HS-27A (cell line): ENCODE measurements around the gene GRIK1.
"Not testable (repeated sequence)": the region's sequence is repeated elsewhere in the genome, so short reads cannot be mapped to it uniquely, and the experiment has no call there.

ENCODE experiments used
- DNase-seq: peaks from one replicate; pipeline ENCODE4 v3.0.0-alpha.2; 2012; ENCODE audit warnings: low read depth, missing footprints

Gene GRIK1

GRCh38 chr21:29939924-29940275 lies at the start of gene GRIK1:
GRIK1 (minus strand) TSS chr21:29939996.
- no peak for DNase-seq

DNA sequence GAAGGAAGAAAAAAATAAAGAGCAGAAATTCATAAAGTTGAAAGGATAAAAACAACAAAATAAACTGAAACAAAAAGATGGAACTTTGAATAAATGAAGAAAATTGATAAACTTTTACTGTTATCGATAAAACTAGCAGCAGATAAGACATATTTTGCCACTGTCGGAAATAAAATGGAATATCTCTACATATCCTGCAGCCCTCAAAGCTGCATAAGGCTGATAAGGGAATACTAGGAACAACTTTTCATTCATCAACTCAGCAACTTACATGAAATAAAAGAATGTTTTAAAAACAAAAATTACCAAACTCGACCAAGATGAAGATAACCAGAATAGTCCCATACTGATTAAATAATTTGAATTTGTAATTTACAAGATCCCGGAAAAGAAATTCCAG lies 48.0 kb upstream of the GRIK1 start:
- no peak for DNase-seq

DNA sequence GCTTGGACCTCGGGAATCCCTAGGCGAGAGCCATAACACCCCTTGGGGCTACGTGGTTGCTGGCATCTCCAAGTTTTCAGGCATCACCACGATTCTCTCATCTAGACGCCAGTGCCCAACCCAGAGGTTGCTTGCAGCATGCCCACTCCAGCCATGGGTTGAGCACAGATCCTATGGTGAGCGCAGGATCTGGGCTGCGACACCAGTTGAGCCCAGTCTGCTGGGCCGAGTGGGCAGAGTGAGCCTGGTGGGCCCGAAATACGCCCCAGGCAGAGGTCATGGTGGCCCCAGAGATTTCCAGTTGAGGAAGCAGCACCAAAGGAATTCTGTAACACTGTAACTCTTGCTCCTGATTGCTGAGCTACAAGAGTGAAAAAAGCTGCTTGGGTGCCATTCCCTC lies 46.1 kb upstream of the GRIK1 start:
- no peak for DNase-seq

- no peak for DNase-seq
Observed at GRCh38 chr21:29979043-29979442, 39.2 kb upstream of the GRIK1 start.

DNA sequence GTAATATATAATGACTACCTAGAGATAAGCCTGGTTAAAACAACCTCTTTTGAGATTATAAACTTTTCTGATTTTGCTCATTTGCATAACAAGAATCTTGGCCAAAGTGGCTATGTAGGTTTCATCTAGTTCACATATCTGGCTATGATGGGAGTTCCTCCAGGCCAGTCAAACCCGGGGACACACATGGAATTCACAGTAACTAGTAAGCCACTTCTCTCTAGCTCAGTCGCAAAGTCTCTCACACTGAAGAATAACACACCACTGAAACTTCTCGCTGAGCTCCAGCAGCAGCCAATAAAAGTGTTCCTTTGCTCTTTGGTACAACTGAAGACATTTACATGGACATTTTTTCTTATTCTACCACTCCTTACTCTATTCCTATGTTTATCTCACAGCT lies 36.0 kb upstream of the GRIK1 start:
- no peak for DNase-seq

DNA sequence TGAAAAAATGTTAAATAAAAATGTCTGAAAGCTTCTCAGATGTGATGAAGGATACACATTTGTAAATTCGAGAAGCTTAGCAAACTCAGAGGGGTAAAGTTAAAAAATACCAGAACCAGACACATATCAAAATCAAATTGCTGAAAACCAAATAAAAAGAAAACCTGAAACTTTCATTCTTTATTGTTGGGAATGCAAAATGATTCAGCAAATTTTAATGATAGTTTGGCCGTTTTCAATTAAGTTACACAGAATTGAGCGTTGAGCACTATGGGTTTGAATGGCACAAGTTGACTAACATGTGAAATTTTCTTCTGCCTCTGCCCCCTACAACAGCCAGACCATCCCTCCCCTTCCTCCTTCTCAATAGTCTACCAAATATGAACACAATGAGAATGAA lies 33.5 kb upstream of the GRIK1 start:
- DNase-seq, result no peak

GRCh38 chr21:29961291-29962027 lies 21.7 kb upstream of the GRIK1 start:
- DNase-seq, result no peak

DNA sequence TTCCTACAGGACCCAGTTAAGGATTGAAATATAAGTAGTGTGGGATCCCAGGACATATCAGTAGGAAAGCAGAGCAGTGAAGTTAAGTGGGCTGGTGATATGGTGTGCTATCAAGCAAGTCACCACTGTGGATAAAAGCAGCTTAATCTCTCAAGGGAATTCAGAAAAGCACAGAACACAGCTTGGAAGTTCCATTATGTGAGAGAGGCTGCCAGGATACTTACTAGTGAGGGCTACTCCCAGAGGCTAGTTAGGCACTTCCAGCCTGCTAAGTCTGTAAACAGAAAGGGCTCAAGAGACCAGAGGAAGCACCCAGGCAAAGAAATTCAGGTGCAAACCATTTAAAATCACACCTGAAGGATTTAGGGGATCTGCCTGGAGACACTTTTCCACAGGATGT lies 18.8 kb upstream of the GRIK1 start:
- DNase-seq, result no peak

- not testable (repeated sequence) for DNase-seq
Observed at GRCh38 chr21:29958035-29958434, 18.2 kb upstream of the GRIK1 start.

GRCh38 chr21:29953690-29954089 lies 13.9 kb upstream of the GRIK1 start:
- no peak for DNase-seq

DNA sequence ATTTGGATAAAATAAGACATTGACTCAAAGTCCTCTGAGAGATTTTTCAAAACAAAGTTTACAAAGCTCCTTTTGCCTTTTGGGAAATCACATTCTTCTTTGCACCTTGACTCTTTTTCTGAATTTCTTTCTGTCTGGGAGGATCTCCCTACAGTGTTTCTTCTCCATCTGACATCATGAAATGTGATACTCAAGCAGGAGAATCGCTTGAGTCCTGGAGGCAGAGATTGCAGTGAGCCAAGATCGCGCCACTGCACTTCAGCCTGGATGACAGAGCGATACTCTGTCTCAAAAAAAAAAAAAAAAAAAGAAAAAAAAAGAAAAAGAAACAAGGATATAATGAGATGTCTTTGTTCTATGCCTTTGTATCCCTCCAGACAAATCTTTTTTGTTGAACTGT lies 13.3 kb upstream of the GRIK1 start:
- no peak for DNase-seq

DNA sequence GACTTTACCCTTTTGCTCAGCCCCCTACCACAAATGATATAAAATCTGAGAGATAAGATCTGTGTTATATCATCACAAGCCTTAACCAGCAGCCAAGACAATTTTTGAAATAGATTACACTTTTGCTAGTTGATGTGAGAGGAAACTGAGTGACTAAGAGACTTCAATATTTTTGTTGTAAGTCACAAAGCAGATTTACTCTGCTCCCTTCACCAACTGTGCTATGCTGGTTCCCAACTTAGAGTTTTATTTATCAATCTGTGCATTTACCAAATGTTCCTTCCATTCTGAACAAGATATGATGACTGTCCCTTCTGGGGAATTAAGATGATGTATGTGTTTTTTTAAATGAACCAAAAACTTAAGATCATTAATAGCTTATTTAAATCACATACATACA lies 12.1 kb upstream of the GRIK1 start:
- DNase-seq, result no peak

GRCh38 chr21:29949991-29950390 lies 10.2 kb upstream of the GRIK1 start:
- no peak for DNase-seq

DNA sequence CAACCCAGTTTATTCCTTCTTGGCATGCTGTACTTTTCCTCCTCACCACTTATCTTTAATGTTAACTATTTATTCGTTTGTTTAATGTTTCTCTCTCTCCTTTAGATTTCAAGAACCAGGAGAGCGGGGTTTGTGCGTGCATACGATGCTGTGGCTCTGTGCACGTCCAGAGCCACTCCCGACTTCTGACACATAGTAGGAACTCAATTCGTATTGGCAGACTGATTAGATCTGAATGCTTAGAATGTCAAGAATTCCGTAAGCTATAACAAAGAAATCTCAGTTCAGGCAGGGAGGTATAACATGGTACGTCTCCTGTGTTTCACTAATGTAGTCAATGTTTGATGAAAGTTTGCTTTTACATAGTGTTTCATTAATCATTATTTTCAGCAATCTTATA lies 7.3 kb upstream of the GRIK1 start:
- no peak for DNase-seq

- no peak for DNase-seq
Observed at GRCh38 chr21:29943885-29944284, 4.1 kb upstream of the GRIK1 start.

DNA sequence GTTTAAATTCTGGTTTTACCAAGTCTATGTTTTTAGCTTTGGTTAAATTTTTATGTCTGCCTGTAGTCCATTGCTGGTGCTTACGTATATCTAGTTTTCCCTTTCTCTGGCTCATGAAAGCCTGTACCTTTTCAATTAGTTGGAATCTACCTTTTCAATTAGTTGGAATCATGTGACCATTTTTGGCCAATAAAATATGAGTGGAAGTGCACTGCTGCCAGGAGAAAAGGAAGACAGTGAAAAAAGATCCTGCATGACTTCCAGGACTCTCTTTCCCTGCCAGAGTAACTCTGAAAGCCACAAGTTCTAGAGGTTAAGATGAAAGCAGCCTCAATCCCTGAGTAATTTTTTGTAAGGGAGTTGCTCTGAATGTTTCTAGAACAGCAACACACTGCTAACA lies 2.2 kb upstream of the GRIK1 start:
- DNase-seq, result no peak

GRCh38 chr21:29940991-29941390 lies 1.2 kb upstream of the GRIK1 start:
- DNase-seq, result no peak

GRCh38 chr21:29940361-29940760 lies 565 bp upstream of the GRIK1 start:
- DNase-seq, result no peak

DNA sequence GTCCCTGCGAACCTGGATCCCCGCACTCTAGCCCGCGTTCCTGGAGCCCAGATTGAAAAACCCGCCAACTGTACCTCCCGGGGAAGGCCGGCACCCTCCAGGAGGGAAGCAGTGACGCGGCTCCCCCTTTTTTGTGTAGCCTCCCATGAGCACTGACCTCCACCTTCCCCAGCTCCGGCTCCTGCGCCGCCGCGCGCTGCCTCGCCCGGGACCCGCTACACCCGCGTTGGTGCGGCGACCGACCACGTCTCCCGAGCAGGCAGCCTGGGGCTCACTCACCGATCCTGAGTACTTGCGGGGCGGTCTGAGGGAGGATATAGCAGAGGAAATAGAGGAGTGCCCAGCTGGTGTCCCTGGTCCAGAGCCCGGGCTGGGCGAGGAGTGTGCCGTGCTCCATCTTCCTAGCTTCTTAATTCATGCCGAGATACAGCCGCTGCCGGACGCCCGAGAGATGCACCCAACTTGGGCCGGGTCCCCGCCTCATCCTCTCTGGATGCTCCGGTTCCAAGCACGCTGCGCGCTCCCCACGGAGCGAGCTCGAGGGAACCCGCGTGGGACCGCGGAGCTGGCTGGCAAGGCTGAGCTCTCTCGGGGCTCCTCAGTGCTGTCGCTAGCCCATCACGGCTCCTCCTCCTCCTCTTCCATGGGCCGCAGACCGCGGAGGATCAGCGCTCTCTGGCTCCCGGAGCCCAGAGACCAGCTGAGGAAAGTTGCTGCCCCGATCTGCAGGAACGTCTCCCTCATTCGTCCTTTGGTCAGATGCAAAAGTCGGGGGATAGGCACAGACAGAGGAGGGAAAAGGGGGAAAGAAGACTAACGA lies 482 bp downstream of the GRIK1 start:
- no peak for DNase-seq

GRCh38 chr21:29938776-29939103 lies 1.1 kb downstream of the GRIK1 start:
- DNase-seq, result no peak

DNA sequence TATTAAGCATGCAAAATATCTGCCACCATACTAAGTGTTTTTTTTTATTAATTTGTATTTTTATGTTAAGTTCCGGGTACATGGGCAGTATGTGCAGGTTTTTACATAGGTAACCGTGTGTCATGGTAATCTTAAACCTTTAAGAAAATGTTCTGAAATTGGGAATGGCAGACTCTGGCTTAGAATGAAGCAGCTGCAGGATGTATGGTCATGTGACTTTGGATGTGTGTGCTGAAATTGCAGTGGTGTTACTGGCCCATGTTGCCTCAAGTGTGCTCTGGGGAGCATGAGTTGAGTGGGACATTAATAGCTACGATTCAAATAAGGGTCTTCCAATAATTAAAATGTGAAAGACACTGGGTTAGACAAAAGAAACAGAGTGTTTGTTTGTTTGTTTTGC lies 6.7 kb downstream of the GRIK1 start:
- DNase-seq, result no peak

GRCh38 chr21:29928537-29928936 lies 11.3 kb downstream of the GRIK1 start:
- no peak for DNase-seq

DNA sequence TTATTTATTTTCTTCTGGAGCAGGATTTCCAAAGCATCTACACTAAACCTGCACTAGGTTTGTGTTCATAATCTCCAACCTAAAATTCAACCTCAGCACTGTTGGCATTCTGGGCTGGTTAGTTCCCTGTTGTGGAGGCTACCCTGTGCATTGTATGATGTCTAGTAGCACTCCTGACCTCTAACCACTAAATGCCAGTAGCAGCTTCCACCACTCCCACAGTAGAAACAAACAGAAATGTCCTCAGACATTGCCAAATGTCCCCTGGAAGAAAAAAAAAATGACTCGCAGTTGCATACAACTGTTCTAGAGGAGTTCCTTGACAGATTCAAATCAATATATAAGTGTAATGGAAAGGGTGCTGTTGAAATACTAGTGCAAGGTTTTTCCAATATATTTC lies 18.9 kb downstream of the GRIK1 start:
- no peak for DNase-seq

- no peak for DNase-seq
Observed at GRCh38 chr21:29914326-29914725, 25.5 kb downstream of the GRIK1 start.
